Fibroblast of upper back skin (primary cell): Measurements from ENCODE around the gene DLST.

Source experiments
- DNase-seq: peaks from one replicate; pipeline ENCODE4 v3.0.0-alpha.2; 2013

Gene DLST

DNA sequence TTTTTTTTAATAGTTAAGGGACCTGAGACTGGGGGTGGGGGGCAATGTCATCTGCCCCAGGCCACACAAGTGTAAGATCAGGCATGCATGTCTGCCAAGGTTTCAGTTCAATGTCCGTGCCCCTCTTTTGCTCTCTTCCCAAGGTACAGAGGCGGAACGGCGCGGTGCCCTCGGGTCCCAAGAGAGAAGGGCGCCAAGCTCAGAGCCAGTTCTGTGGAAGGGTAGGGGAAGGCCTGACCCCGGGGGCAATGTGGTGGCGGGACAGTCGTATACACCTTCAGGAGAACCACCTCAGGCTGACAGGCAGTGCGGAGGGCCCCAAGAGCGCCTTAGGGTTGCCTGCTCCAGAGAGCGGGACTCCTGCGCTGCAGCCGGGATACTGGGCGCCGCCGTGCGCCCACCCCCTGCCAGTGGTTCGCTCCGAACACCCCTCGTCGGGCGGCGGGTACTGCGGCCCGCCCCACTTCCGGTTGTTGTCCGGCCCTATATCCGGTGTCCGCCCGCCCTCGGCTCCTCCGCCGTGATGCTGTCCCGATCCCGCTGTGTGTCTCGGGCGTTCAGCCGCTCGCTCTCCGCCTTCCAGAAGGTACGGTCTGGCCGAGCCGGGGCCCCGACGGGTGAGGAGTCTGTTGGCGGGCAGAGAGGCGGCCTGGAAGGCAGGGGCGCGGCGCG, at the start of gene DLST:
TSS of gene DLST (plus strand) at position 486 of the 672 bp plus-strand sequence. CDS start at position 524, 38 bp downstream.
- DNase-seq, result peak; percentile 81

GRCh38 chr14:74832849-74833248, 48.9 kb upstream of the DLST start:
- no peak for DNase-seq

DNA sequence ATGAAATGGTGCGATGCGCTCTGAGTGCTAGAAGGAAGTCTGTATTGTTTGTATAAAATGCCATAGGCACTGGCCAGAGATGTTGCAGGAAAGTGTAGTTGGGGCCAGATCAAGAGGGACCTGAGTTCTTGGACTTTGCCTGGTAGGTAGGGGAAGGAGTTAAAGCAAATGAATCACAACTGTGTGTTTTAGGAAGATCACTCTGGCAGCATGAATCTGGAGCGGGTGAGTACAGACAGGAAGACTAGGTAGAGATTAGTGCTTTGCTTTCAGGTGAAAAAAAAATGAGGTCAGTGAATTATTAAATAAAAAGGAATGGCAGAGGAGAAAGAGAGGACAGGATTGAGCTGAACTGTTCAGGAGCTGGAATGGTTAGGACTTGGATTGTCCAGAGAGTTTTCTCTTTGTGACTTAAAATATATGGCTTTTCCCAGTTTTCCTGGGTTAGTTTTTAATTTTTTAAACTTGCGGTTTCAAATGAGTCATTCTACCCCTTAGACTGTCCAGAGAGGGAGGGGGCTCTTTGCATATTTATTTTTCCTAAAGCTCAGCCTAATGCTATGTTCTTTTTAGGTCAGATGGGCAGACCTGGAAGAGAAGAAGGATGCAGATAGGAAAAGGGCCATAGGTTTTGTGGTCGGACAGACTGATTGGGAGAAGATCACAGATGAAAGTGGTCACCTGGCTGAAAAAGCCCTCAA, 46.9 kb upstream of the DLST start:
- DNase-seq, result no peak

DNA sequence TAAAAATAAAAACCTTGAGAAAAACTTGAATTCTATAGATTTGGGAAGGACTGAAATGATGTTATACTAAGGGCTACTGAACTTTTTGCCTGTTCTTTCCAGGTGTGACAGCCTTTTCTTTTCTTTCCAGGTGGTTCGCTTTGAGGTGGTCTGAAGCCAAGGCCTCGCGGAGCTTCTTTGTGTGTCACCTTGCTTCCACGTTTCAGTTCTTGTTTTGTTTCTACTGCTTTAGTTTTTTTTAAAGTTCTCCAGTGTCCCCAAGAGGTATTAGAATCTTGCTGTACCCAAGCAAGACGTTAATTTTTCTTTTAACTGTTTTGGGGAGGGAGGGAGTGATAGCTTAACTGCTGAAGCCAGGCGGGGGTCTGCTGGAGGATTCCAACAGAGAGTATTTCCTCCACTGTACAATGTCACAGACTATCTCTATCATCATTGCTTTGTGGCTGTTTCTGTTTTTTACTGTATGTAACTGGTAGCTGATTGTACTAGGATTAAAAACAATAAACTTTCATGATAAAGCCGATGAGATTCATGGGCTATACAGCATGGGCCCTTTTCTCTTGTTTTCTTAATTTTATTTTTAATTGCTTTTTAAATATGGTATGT, 46.0 kb upstream of the DLST start:
- no peak for DNase-seq

- peak; percentile 40 for DNase-seq
These were observed 45.3 kb upstream of the DLST start for GRCh38 chr14:74836251-74836960.

DNA sequence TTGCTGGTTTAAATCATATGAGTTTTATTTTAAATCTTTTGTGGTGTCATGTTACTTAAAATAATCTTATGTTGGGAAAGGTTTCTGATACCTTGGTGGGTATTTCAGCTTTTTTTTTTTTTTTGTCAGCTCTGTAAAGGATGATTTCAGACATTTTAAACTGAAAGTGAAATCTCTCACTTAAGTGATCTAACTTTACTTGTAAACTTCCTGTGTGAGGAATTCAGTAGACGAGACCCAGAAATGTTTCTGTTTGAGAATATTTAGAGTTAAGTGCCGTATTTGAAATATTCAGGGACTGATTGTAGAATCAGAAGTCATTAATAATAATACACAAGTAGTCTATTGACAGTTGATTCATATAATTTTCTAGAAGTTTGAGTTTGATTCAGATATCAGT, 43.5 kb upstream of the DLST start:
- DNase-seq, result no peak

- DNase-seq, result no peak
These were observed 41.1 kb upstream of the DLST start for GRCh38 chr14:74840603-74841030.

DNA sequence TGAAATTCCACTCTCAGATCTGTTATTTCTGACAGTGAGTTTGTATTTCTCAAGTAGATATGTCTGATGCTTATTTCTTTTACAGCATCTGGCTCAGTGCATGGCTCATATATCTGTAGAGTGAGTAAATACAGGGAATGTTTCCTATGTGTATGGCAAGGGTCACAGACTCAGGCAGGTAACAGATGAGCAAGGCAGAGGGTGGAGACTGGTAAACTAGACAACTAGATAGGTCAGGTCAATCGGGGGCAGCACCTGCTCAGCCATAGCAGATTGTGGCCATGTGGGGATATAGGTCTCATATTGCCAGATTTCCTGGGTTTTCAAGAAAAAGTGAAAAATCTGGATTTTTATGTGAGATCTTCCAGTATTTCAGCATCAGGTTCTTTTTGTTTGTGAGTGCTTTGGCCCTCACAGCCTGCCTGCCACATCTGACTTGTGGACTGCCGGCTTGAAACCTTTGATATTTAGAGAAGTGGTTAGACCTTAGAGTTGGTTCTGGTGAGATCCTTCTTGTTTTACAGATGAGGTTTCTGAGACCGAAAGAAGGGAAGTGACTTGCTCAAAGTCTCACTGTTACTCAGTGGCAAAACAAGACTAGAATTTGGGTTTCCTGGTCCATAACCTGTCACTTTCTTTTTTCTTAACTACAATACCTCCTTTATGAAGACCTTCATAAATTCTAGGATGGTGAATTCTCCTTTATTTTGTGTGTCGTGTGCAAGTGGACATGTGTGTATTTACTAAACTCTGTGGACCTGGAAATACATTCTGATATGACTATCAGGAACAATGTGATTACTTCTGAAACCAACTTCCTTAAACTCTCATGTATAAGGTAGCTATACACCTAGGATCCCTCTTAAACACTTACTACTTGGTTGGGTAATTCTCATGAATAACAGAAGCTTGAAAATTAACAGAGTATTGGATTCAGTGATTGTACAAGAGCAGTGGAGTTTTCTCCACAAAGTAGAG, 40.2 kb upstream of the DLST start:
- DNase-seq, result no peak

DNA sequence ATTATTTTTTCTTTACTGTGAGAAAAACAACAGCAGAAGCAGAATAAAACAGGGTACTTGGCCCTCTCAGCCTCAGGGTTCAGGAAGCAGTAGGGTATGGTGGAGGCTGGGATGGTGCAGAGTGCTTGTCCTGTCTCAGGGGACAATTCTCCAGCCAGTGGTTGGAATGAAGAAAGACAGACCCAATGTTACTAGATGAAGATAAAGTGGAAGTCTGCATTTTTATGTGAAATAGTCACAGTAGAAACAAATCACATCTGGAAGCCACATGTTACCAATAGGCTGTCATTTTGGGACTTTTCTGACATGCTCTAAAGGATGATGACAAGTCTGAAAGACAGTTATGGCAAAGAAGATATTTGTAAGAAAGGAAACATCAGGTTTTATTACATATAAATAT, 38.1 kb upstream of the DLST start:
- peak; percentile 89 for DNase-seq

DNA sequence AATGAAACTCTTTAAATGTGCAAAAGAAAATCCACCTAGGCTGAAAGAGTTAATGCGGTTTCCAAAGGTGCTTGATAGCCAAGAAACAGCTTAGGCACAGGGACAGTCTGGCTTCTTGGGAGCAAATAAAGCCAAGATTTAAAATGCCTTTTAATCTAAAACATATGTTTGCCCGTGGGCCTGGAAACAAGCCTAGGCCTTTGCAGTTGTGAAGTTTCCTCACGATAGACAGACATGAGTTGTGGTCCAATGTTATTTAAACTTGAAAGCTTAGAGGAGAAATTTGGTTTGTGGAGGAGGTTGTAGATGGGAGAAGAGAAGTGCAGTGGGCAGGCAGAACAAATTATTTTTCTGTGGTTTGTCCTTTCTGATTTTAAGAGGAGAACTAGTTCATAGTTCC, 35.5 kb upstream of the DLST start:
- peak; percentile 92 for DNase-seq

DNA sequence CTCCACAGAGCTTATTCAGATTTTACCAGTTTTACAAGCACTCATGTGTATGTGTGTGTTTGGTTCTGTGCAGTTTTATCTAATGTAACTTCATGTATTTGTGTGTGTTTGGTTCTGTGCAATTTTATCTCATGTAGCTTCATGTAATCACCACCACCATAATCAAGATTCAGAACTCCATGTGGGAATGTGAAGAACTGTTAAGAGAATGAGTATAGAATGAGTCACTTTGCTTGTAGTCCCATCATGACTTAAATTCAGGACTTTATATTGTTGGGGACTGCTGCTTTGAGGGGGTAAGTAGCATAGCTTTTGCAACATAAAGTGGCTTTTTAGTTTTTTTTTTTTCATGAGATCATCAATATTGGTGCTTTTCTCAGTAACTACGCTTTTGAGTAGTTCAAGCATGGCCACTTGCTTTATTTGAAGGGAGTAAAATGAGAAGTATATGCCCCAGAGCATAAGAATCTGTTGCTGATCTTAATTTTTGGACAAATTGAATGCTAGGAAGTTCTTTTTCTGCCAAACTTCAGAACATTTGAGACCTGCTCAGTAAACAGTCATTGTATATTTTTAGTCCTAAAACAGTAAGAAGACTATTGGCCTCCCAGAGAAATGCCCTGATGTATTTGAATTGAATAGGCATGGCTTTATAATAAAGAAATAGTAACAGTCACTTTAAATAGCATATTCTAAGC, 34.6 kb upstream of the DLST start:
- DNase-seq, result peak; percentile 73

DNA sequence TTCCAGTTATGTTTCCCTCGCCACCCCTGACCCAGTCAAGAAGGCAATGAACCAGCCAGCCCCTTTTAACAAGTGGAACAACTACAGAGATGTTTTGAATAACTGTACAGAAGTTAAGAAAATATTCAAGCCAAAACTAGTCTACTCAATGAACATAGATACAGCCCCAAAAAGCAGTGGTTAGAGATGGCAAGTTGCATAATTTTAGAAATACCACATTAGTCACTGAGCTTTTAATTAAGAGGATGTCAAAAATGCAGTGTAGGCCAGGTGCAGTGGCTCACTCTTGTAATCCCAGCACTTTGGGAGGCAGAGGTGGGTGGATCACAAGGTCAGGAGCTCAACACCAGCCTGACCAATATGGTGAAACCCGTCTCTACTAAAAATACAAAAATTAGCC, 32.9 kb upstream of the DLST start:
- peak; percentile 38 for DNase-seq

DNA sequence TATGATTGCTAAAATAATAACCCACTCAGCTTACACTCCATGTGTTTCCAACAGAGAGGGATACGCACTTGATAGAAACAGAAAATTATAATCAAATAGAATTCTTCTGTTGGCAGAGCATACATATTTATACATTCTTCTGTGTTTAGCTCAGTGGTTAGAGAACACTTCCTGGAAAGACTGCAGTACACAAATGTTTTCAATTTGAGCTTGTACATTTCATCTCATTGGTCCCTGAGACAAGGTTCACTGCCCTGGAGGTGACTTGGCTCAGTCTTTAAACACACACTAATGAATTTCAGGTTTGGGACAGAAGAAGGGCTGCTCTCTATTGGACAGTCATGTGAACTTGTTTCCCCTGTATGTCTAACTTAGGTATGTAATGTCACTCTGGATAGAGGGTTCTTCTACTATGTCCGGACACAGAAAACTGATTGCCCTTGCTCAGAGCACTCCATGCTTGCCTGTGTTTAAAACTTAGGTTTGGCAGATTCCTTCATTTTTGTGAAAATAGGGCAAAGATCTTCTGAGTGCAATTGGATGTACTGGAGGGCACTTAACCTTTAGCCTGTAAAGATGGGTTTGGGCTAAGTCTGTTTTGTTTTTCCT, 28.7 kb upstream of the DLST start:
- peak; percentile 87 for DNase-seq

DNA sequence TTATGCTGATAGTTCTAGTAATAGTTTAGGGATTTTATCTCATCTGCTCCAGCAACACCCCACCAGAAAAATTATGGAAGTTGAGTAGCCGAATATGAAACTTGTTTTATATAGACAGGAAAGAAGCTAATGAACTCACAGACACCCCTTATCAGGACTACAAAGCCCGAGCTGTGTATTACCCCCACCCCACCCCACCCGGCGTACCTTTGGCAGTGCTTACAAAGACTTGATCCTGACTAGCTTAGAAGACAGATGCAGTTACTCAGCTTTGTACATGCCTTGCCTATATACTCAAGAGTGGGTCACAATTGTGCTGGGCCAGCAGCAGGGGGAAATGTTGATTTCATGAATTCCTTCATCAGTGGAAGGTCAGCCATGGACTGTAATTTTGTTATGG, 28.1 kb upstream of the DLST start:
- no peak for DNase-seq

DNA sequence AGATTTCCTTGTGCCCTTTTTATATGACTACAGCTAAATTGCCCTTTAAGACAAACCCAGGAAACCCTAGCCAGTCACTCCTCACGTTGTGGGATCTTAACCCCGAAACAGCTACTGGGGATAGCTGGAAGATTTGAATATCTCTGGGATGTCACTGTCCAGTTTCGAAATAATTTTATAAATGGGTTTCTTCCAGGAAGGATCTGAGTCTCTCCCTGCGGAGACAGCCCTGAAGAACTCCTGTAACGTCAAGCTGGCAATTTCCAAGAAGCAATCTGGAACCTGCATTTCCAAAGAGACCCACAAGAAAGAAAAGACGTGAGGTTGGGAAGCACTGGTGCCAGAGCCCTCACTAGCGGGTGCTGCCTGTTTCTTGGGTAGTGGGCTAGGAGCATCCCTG, 26.7 kb upstream of the DLST start:
- no peak for DNase-seq

- DNase-seq, result no peak
These were observed 25.8 kb upstream of the DLST start for GRCh38 chr14:74855945-74856344.

DNA sequence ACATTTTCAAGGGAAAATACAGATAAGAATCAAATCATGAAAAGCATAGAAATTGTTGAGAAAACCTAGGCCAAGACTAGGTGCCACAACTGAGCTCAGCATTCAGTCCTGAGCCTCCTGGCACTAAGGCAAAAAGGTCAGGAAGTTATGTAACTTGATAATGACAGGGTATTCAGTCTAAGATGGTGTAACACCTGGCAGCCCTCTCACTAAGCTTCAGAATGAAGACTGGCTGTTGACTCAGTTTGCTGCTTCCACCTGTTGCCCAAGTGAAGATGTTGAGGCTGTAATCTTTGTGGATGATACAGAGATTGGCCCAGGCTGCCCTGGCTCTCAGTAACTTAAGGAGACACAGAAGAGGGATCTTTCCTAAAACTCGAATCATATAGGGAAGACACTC, 25.4 kb upstream of the DLST start:
- DNase-seq, result no peak

GRCh38 chr14:74858022-74858421, 23.7 kb upstream of the DLST start:
- peak; percentile 48 for DNase-seq

- DNase-seq, result peak; percentile 60
These were observed 21.8 kb upstream of the DLST start for GRCh38 chr14:74859757-74860552.
